Measurements from ENCODE around the gene COG1. TPM values are rescaled to one million over a fixed set of nuclear protein-coding genes. Genes with fewer than 3 reads are reported as not detected.

COG1 gene
- total RNA-seq, 2 experiments from 2014 or later: 26.6 to 33.9 TPM

GRCh38 chr17:73210002-73210678 is 17.3 kb downstream of the COG1 start:
- Mint-ChIP-seq H3K4me1 (peaks cover 26% of the 10 kb centered on the region), H3K9me3 (ENCODE audit: low read depth) (no peaks in the 10 kb centered on the region), H3K27me3 (no peaks in the 10 kb centered on the region), H3K27ac (no peak overlapping the region), H3K36me3 (peaks cover 53% of the 10 kb centered on the region), H3K4me3 (no peak overlapping the region)
- CTCF ChIA-PET: interaction anchor here (0.8 to 2.0 kb wide), 3 partner anchors 18 to 64 kb away, joined by 3 to 9 read pairs (median 3); no protein-coding TSS in a partner anchor
- no peak for DNase-seq
- ATAC-seq: no peak

DNA sequence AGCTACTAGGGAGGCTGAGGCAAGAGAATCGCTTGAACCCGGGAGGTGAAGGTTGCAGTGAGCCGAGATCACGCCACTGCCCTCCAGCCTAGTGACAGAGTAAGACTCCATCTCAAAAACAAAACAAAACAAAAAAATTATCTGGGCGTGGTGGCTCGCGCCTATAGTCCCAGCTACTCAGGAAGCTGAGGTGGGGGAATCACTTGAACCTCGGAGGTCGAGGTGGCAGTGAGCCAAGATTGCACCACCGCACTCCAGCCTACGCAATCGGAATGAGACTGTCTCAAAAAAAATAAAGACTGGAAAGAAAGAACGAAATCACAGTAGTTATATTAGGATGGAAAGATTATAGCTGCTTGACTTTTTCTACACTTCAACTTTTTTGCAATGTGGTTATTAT is 18.9 kb downstream of the COG1 start:
- H3K4me1 Mint-ChIP-seq: peaks cover 28% of the 10 kb centered on the region
- H3K4me3 Mint-ChIP-seq: no peak overlapping the region
- ATAC-seq (peak; percentile 69), DNase-seq (peak; percentile 74)
- CTCF ChIA-PET: interaction anchor here (0.8 to 2.0 kb wide), 8 partner anchors 11 to 655 kb away, joined by 3 to 9 read pairs (median 3); no protein-coding TSS in a partner anchor
- peak overlapping the region; percentile 74 for H3K27ac Mint-ChIP-seq
- H3K9me3 Mint-ChIP-seq (ENCODE audit: low read depth): no peaks in the 10 kb centered on the region
- peaks cover 50% of the 10 kb centered on the region for H3K36me3 Mint-ChIP-seq
- no peaks in the 10 kb centered on the region for H3K27me3 Mint-ChIP-seq

- no peaks in the 10 kb centered on the region for H3K9me3 Mint-ChIP-seq (ENCODE audit: low read depth)
- peaks cover 39% of the 10 kb centered on the region for H3K36me3 Mint-ChIP-seq
- H3K27me3 Mint-ChIP-seq: no peaks in the 10 kb centered on the region
- DNase-seq (no peak), ATAC-seq (no peak)
- CTCF ChIA-PET: no interaction called here
- H3K4me3 Mint-ChIP-seq: no peak overlapping the region
- peak overlapping the region; percentile 65 for H3K27ac Mint-ChIP-seq
- peaks cover 31% of the 10 kb centered on the region for H3K4me1 Mint-ChIP-seq
Observed at GRCh38 chr17:73214008-73214407, 21.2 kb downstream of the COG1 start.

- no peaks in the 10 kb centered on the region for H3K9me3 Mint-ChIP-seq (ENCODE audit: low read depth)
- H3K27me3 Mint-ChIP-seq: no peaks in the 10 kb centered on the region
- H3K27ac Mint-ChIP-seq: no peak overlapping the region
- DNase-seq: no peak
- no peak for ATAC-seq
- H3K36me3 Mint-ChIP-seq: peaks cover 36% of the 10 kb centered on the region
- no peak overlapping the region for H3K4me3 Mint-ChIP-seq
- CTCF ChIA-PET: interaction anchor here (0.8 to 1.5 kb wide), 3 partner anchors 9 to 16 kb away, joined by 3 read pairs; no protein-coding TSS in a partner anchor
- H3K4me1 Mint-ChIP-seq: peaks cover 32% of the 10 kb centered on the region
Observed at GRCh38 chr17:73214851-73215250, 22.0 kb downstream of the COG1 start.

GRCh38 chr17:73215447-73215846 is 22.6 kb downstream of the COG1 start:
- Mint-ChIP-seq H3K27me3 (no peaks in the 10 kb centered on the region), H3K4me1 (peaks cover 31% of the 10 kb centered on the region), H3K9me3 (ENCODE audit: low read depth) (no peaks in the 10 kb centered on the region), H3K36me3 (peaks cover 32% of the 10 kb centered on the region), H3K4me3 (no peak overlapping the region), H3K27ac (no peak overlapping the region)
- ATAC-seq (no peak), DNase-seq (no peak)
- CTCF ChIA-PET: interaction anchor here (1.0 to 1.5 kb wide), 3 partner anchors 13 to 17 kb away, joined by 3 to 5 read pairs (median 3); a partner anchor contains a TSS

- no peak overlapping the region for H3K27ac Mint-ChIP-seq
- peaks cover 23% of the 10 kb centered on the region for H3K36me3 Mint-ChIP-seq
- H3K27me3 Mint-ChIP-seq: no peaks in the 10 kb centered on the region
- CTCF ChIA-PET: interaction anchor here (0.7 to 2.1 kb wide), 4 partner anchors 9 to 667 kb away, joined by 5 to 6 read pairs (median 5); a partner anchor contains a TSS
- no peak for ATAC-seq
- no peak for DNase-seq
- no peaks in the 10 kb centered on the region for H3K9me3 Mint-ChIP-seq (ENCODE audit: low read depth)
- no peak overlapping the region for H3K4me3 Mint-ChIP-seq
- peaks cover 53% of the 10 kb centered on the region for H3K4me1 Mint-ChIP-seq
Observed at GRCh38 chr17:73223626-73224230, 30.9 kb downstream of the COG1 start.

DNA sequence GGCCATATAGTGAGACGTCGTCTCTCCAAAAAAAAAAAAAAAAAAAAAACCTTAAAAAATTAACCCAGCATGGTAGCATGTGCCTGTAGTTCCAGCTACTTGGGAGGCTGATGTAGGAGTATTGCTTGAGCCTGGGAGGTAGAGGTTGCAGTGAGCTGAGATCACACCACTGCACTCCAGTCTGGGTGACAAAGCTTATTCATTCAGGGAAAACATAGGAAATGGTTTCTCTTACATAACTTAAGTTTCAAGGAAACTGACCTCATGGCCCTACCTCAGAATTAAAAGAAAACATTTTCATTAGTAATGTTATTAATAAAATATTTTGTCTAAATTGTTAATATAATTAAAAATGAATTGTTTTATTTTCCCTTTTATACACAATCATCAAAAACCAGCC is 31.4 kb downstream of the COG1 start:
- H3K4me3 Mint-ChIP-seq: no peak overlapping the region
- H3K27ac Mint-ChIP-seq: no peak overlapping the region
- CTCF ChIA-PET: interaction anchor here (0.7 kb wide), 1 partner anchor 668 kb away, joined by 5 read pairs; no protein-coding TSS in a partner anchor
- ATAC-seq (no peak), DNase-seq (no peak)
- H3K4me1 Mint-ChIP-seq: peaks cover 57% of the 10 kb centered on the region
- H3K9me3 Mint-ChIP-seq (ENCODE audit: low read depth): no peaks in the 10 kb centered on the region
- no peaks in the 10 kb centered on the region for H3K27me3 Mint-ChIP-seq
- peaks cover 21% of the 10 kb centered on the region for H3K36me3 Mint-ChIP-seq

- no peaks in the 10 kb centered on the region for H3K9me3 Mint-ChIP-seq (ENCODE audit: low read depth)
- no peaks in the 10 kb centered on the region for H3K27me3 Mint-ChIP-seq
- CTCF ChIA-PET: interaction anchor here (0.7 kb wide), 1 partner anchor 668 kb away, joined by 5 read pairs; no protein-coding TSS in a partner anchor
- DNase-seq: no peak
- no peak overlapping the region for H3K27ac Mint-ChIP-seq
- H3K36me3 Mint-ChIP-seq: peaks cover 21% of the 10 kb centered on the region
- H3K4me3 Mint-ChIP-seq: no peak overlapping the region
- H3K4me1 Mint-ChIP-seq: peaks cover 61% of the 10 kb centered on the region
- ATAC-seq: no peak
Observed at GRCh38 chr17:73224663-73225305, 31.9 kb downstream of the COG1 start.

GRCh38 chr17:73226556-73227172 is 33.8 kb downstream of the COG1 start:
- CTCF ChIA-PET: interaction anchor here (1.3 to 4.5 kb wide), 5 partner anchors 19 to 670 kb away, joined by 3 to 30 read pairs (median 16); partner anchors contain the start of gene COG1
- peak; percentile 42 for ATAC-seq
- Mint-ChIP-seq H3K9me3 (ENCODE audit: low read depth) (no peaks in the 10 kb centered on the region), H3K4me1 (peaks cover 71% of the 10 kb centered on the region), H3K36me3 (peaks cover 22% of the 10 kb centered on the region), H3K27me3 (no peaks in the 10 kb centered on the region), H3K27ac (peak overlapping the region; percentile 84), H3K4me3 (peak overlapping the region; percentile 61)
- DNase-seq: no peak

- DNase-seq (no peak), ATAC-seq (no peak)
- Mint-ChIP-seq H3K4me3 (peak overlapping the region; percentile 61), H3K4me1 (peaks cover 68% of the 10 kb centered on the region), H3K27me3 (no peaks in the 10 kb centered on the region), H3K36me3 (peaks cover 22% of the 10 kb centered on the region), H3K9me3 (ENCODE audit: low read depth) (no peaks in the 10 kb centered on the region), H3K27ac (peak overlapping the region; percentile 84)
- CTCF ChIA-PET: interaction anchor here (1.3 to 4.5 kb wide), 7 partner anchors 16 to 670 kb away, joined by 3 to 30 read pairs (median 9); partner anchors contain the start of gene COG1
Observed at GRCh38 chr17:73227379-73227778, 34.5 kb downstream of the COG1 start.

DNA sequence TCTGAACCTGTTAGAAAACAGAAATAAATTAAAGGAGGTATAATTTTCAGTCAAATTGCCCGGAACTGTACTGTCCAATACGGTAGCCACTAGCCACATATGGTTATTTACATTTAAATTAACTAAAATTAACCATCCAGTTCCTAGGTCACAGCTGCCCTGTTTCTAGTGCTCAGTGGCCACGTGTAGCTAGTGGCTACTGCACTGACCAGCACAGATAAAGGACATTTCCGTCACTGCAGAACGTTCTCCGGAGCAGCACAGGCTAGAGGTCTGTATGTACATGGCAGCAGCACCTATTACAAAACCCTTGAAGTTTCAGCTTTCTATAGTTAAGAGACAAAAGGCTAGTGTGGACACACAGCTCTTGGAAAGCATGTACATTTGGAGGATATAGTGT is 35.1 kb downstream of the COG1 start:
- no peak for ATAC-seq
- DNase-seq: no peak
- Mint-ChIP-seq H3K4me3 (no peak overlapping the region), H3K4me1 (peaks cover 66% of the 10 kb centered on the region), H3K36me3 (peaks cover 23% of the 10 kb centered on the region), H3K9me3 (ENCODE audit: low read depth) (no peaks in the 10 kb centered on the region), H3K27me3 (no peaks in the 10 kb centered on the region), H3K27ac (peak overlapping the region; percentile 7)
- CTCF ChIA-PET: interaction anchor here (0.6 to 4.5 kb wide), 11 partner anchors 12 to 671 kb away, joined by 3 to 30 read pairs (median 4); partner anchors contain the start of gene COG1

DNA sequence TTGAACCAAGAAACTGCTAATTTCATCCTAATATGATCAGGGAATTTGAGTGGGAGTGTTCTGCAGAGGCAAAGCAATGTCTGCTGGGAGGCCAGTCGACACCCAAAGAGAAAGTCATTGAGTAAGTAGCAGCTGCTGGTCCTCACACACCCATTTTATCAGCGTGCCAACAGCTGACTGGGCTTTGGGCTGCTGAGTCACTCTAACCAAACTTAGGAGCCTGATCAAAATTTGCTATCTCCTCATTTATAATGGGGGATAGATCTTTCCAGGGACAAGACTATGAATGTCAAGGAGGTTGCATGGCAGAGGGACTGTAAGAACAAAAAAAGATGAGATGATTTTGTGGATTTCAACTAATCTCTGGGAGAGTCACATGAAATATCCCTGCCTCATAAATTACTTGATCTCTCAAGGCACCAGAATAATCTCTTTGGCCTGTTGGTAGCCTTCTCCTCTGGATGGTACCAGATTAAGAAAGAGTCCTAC is 35.9 kb downstream of the COG1 start:
- CTCF ChIA-PET: interaction anchor here (0.8 to 4.5 kb wide), 9 partner anchors 13 to 672 kb away, joined by 3 to 30 read pairs (median 5); partner anchors contain the start of gene COG1
- H3K9me3 Mint-ChIP-seq (ENCODE audit: low read depth): no peaks in the 10 kb centered on the region
- H3K36me3 Mint-ChIP-seq: peaks cover 26% of the 10 kb centered on the region
- H3K27me3 Mint-ChIP-seq: no peaks in the 10 kb centered on the region
- peak overlapping the region; percentile 79 for H3K27ac Mint-ChIP-seq
- H3K4me1 Mint-ChIP-seq: peaks cover 70% of the 10 kb centered on the region
- ATAC-seq: no peak
- DNase-seq: peak; percentile 73
- H3K4me3 Mint-ChIP-seq: peak overlapping the region; percentile 20
